Cardiac fibroblast (primary cell): Measurements from ENCODE around the gene SYNDIG1L.

ENCODE experiments used
- DNase-seq, 2 donors: peaks; one replicate each; pipeline versions ENCODE4 v3.0.0 to v3.0.0-alpha.2; 2010; ENCODE audit warnings: low read depth in 2 of 2
- H3K4me3 ChIP-seq, 2 donors: replicated peaks in 1 of 2; 1 replicate in 1 of 2; 2 replicates in 1 of 2; pipeline ENCODE4 v1.5.1; 2011; ENCODE audit warnings: low read depth in 2 of 2, low read length in 2 of 2, mild to moderate bottlenecking in 2 of 2, moderate library complexity in 1 of 2
- TF ChIP-seq, protein P1 (sequence below): IDR thresholded peaks from one replicate; pipeline ENCODE4 v1.5.1; 2011; ENCODE audit warnings: low read depth, mild to moderate bottlenecking, low read length, inconsistent platforms

Gene SYNDIG1L

DNA sequence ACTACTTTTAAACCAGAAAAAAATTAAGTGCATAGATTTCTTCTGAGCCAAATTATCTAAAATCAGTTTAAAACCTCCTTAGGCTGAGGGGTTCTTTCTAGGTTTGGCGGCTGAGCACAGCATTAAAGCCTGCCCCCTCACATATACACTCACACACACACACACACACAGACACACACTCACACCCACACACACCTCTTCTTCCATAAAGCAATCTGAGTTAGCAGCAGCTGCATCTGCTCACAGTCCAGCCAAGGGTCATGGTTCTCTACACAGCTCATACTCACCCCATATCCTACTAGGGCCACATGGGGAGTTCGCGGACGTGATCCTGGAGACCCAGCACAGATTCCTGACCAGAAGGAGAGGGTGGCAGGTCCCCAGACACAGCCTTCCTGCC lies 12.4 kb downstream of the SYNDIG1L start:
- H3K4me3 ChIP-seq = no peak overlapping the region
- TF ChIP-seq, protein P1, sequence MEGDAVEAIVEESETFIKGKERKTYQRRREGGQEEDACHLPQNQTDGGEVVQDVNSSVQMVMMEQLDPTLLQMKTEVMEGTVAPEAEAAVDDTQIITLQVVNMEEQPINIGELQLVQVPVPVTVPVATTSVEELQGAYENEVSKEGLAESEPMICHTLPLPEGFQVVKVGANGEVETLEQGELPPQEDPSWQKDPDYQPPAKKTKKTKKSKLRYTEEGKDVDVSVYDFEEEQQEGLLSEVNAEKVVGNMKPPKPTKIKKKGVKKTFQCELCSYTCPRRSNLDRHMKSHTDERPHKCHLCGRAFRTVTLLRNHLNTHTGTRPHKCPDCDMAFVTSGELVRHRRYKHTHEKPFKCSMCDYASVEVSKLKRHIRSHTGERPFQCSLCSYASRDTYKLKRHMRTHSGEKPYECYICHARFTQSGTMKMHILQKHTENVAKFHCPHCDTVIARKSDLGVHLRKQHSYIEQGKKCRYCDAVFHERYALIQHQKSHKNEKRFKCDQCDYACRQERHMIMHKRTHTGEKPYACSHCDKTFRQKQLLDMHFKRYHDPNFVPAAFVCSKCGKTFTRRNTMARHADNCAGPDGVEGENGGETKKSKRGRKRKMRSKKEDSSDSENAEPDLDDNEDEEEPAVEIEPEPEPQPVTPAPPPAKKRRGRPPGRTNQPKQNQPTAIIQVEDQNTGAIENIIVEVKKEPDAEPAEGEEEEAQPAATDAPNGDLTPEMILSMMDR = no peak
- no peak for DNase-seq

DNA sequence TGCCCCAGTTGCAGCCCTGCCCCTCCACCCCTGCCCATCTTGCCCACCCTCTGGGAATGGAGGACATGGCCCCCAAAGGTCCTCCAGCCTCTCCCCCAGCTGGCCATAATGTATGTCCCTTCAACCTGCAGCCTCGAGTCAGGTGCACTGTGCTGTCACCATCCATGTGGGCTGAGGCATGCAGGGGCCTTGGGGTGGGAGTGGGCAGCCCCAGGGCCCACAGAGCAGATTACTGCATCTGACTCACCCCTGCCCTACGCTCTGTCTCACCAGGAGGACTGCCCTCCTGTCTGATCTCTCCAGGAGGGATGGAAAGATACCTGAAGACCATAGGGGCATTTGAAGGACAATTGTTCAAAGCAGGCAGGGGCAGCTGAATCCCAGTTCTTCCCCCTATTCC lies 13.3 kb downstream of the SYNDIG1L start:
- DNase-seq = no peak
- no peak overlapping the region for H3K4me3 ChIP-seq
- TF ChIP-seq, protein P1 = no peak

DNA sequence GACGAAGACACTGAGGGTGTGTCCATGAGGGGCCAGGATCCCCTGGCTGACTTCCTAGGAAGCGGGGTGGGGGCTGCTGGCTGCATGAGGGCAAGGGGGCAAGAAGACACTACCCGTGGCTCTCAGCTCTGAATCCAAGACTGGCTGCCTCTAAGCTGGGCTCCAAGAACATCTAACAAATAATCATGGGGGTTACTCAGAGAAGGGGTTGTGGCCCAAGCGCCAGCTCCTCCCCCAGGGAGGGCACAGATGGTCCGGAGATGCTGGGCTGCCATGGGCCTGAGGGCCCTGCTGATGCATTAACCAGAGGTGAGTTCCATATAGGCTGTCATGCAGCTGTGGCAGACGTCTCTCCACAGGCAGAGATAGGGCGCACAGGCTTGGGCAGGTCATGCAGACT lies 14.3 kb downstream of the SYNDIG1L start:
- H3K4me3 ChIP-seq = no peak overlapping the region
- TF ChIP-seq, protein P1 = no peak
- no peak for DNase-seq

DNA sequence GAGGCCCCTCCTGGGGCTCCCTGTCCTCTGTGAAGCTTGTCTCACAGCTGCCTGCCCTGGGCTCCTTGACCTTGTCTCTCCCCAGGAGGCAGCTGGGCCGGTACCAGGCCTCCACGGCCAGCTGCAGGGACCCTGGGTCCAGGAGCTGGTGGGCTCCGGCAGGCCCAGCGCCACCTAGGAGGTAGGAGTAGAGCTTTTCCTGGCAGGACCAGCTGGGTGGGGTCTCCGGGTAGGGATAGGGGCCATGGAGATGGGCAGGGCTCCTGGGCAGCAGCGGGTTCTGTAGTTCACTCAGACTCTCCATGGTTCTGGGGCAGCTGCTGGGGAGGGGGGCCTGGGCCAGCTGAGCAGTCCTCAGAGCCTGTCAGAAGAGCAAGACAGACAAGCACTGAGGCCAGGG lies 16.6 kb downstream of the SYNDIG1L start:
- H3K4me3 ChIP-seq = no peak overlapping the region
- TF ChIP-seq, protein P1 = no peak
- no peak for DNase-seq

DNA sequence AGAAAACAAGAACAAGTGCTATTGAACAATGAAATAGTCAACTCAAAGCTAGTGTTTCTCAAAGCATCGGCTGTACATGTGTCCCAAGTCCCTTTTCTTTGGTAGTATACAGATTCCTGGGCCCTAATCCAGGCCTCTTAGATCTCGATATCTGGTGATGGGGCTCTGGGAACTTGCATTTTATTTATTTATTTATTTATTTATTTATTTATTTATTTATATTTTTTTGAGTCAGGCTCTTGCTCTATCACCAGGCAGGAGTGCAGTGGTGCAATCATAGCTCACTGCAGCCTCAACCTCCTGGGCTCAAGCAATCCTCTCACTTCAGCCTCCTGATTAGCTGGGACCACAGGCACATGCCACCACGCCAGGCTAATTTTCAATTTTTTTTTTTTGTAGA lies 17.1 kb downstream of the SYNDIG1L start:
- TF ChIP-seq, protein P1 = no peak
- H3K4me3 ChIP-seq = no peak overlapping the region
- DNase-seq = no peak

DNA sequence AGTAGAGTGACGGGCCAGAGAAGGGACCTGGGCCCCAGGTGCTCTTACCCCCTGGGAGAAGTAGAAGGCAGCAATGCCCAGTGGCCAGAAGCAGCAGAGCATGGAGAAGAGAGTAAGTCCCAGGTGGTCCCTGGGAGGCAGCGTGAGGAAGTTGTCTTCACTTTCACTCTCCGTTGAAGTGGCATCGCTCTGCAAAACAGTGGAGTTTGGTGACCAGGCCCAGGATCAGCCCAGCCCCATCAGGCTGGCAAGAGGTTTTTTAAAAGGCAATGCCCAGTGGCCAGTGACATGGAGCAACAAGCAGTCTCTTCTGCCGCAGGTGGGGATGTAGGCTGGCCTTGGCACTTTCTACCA lies 18.2 kb downstream of the SYNDIG1L start:
- H3K4me3 ChIP-seq = no peak overlapping the region
- TF ChIP-seq, protein P1 = no peak
- DNase-seq = no peak

DNA sequence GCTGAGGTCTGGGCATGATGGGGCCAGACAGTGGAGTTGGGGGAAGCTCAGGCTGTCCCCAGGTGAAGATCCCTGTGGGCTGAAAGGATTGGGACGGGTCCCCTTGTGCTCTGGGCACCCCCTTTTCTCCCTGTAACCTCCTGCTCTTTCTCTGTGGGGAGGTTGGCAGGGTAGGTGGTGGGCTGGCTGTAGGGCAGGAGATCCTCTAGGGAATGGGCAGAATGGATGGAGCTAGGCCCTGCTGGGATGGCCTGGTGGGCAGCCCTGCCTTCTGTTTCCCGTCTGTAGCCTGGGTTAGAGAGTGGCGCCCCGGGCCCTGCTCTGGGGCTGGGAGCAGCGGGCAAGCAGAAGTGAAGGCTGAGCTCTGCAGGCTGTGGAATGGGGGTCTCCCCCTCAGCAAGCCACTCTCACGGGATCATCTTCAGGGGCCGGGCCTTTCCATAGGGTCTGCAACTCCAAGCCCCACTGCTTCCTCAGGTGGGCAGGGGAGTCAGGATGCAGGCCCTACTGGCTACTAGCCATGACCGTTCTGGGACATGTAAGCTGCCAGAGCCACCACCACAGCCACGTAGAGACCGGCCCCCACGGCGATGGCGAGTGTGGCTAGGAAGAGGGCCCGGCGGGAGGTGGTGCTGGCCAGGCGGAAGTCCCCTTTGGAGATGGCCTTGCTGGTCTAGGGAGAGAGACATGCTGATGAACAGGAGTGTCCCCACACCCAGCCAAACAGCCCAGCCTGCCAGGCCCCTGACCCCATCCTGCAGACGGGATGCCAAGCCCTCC lies 18.8 kb downstream of the SYNDIG1L start:
- DNase-seq = no peak
- TF ChIP-seq, protein P1 = no peak
- H3K4me3 ChIP-seq = no peak overlapping the region
